Chondrocyte (in vitro differentiated cells): ENCODE data around the gene ALOX12B. TPM values are rescaled to one million over a fixed set of nuclear protein-coding genes. Genes with fewer than 3 reads are reported as not detected.

ENCODE experiments used
- DNase-seq: peaks from one replicate; pipeline ENCODE4 v3.0.0; 2021; ENCODE audit warnings: mixed read lengths, low spot score
- H3K27ac Mint-ChIP-seq: one replicate; pipeline ENCODE4 v1.8.0; 2021; ENCODE audit warnings: mild to moderate bottlenecking, moderate library complexity, mixed read lengths; ENCODE audit not compliant: unreplicated experiment
- H3K27me3 Mint-ChIP-seq: 2 replicates; pipeline ENCODE4 v1.8.0; 2021; ENCODE audit warnings: low read depth, mixed read lengths
- H3K36me3 Mint-ChIP-seq: 2 replicates; pipeline ENCODE4 v1.8.0; 2021; ENCODE audit warnings: low read depth, mixed read lengths
- H3K4me1 Mint-ChIP-seq: 2 replicates; pipeline ENCODE4 v1.8.0; 2021; ENCODE audit warnings: low read depth, mild to moderate bottlenecking, mixed read lengths
- H3K4me3 Mint-ChIP-seq: one replicate; pipeline ENCODE4 v1.8.0; 2021; ENCODE audit warnings: mild to moderate bottlenecking, moderate library complexity, mixed read lengths; ENCODE audit not compliant: unreplicated experiment
- H3K9me3 Mint-ChIP-seq: 2 replicates; pipeline ENCODE4 v1.8.0; 2021; ENCODE audit warnings: low read depth, mixed read lengths
- total RNA-seq: library from RNA; stranded (reverse); gene quantifications from 3 replicates; pipeline ENCODE4 v1.2.1, GENCODE V29; 2021
- TF ChIP-seq, protein P1 (sequence below): fragments of 200-600 bp; sonication (generic); IDR thresholded peaks from 2 replicates; pipeline ENCODE4 v1.5.0; 2021; ENCODE audit warnings: antibody characterized with exemption, mild to moderate bottlenecking, moderate library complexity

The ALOX12B gene
- total RNA-seq, 1 donor from 2014 or later, result 0.17 TPM

- DNase-seq, result no peak
- Mint-ChIP-seq H3K36me3 (peaks cover 3% of the 10 kb centered on the region), H3K9me3 (no peaks in the 10 kb centered on the region), H3K27me3 (peaks cover 60% of the 10 kb centered on the region), H3K4me3 (no peak overlapping the region), H3K4me1 (peaks cover 11% of the 10 kb centered on the region), H3K27ac (no peak overlapping the region)
- TF ChIP-seq, protein P1, sequence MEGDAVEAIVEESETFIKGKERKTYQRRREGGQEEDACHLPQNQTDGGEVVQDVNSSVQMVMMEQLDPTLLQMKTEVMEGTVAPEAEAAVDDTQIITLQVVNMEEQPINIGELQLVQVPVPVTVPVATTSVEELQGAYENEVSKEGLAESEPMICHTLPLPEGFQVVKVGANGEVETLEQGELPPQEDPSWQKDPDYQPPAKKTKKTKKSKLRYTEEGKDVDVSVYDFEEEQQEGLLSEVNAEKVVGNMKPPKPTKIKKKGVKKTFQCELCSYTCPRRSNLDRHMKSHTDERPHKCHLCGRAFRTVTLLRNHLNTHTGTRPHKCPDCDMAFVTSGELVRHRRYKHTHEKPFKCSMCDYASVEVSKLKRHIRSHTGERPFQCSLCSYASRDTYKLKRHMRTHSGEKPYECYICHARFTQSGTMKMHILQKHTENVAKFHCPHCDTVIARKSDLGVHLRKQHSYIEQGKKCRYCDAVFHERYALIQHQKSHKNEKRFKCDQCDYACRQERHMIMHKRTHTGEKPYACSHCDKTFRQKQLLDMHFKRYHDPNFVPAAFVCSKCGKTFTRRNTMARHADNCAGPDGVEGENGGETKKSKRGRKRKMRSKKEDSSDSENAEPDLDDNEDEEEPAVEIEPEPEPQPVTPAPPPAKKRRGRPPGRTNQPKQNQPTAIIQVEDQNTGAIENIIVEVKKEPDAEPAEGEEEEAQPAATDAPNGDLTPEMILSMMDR, result no peak
Measured at GRCh38 chr17:8067806-8068205, 19.7 kb downstream of the ALOX12B start.

- Mint-ChIP-seq H3K36me3 (no peaks in the 10 kb centered on the region), H3K9me3 (no peaks in the 10 kb centered on the region), H3K4me1 (peaks cover 12% of the 10 kb centered on the region), H3K27ac (no peak overlapping the region), H3K27me3 (peaks cover 62% of the 10 kb centered on the region), H3K4me3 (no peak overlapping the region)
- DNase-seq, result no peak
- TF ChIP-seq, protein P1, result no peak
Measured at GRCh38 chr17:8066841-8067775, 20.4 kb downstream of the ALOX12B start.

DNA sequence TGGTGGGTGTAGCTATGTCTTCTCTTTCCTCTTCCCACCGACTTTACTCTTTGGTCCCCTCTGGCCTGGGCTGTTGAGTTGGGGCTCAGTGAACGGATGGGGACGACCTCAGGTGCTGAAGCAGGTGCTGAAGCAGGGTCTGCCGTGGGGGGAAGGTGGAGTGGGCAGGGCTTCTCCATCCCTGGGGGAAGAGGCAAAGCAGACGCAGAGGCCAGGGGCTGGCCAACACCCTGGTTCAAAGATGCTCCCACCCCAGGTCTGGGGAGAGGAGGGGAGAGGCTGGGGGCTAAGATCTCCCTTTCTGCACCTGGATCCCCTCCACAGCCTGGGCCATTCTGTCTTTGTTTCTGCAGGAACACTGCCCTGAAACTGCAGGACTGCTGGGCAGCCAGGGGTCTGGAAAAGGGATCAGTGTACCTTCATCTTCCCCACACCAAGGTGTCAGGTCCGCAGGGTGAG, 22.9 kb downstream of the ALOX12B start:
- no peaks in the 10 kb centered on the region for H3K9me3 Mint-ChIP-seq

DNA sequence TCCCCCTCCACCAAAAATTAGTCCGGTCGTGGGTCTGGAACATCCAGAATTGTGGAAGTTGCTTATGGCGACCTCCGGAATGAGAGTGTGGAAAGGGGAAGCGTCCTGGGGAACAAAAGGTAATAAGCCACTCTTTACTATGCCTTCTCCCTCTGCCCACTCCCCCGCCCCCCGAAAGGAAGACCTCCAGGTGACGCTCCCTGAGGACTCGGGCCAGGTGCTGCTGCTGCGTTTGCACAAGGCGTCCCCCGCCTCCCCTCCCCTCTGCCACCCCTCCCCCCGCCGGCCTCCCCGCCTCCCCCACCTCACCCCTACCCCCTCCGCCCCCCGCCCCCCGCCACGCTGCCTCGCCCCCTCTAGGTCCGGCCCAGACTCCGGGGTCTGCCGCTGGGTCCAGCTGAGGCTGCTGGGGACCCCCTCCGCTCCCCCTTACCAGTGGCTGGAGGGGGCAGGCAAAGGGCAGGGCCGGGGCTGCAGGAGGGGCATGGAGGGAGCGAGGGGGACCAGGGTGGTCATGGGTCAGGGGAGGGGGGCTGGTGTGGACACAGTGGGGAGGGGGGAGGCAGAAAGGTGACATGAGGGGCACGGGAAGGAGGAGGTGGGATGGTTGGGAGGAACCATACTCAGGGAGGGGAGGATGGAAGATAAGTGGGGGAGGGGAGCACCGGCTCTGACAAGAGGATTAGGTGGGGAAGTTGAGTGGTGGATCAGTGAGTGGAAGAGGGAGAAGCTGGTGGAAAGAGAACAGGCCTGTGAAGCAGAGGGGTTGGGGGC, 23.6 kb downstream of the ALOX12B start:
- TF ChIP-seq, protein P1, result no peak
- Mint-ChIP-seq H3K27ac (no peak overlapping the region), H3K36me3 (no peaks in the 10 kb centered on the region), H3K4me1 (peaks cover 18% of the 10 kb centered on the region), H3K4me3 (no peak overlapping the region), H3K9me3 (no peaks in the 10 kb centered on the region), H3K27me3 (peaks cover 66% of the 10 kb centered on the region)
- no peak for DNase-seq

More for the DNA sequence above, 22.9 kb downstream of the ALOX12B start:
- TF ChIP-seq, protein P1, result no peak
- H3K4me1 Mint-ChIP-seq, result peaks cover 18% of the 10 kb centered on the region
- H3K36me3 Mint-ChIP-seq, result no peaks in the 10 kb centered on the region
- no peak overlapping the region for H3K27ac Mint-ChIP-seq
- no peak for DNase-seq
- H3K4me3 Mint-ChIP-seq, result no peak overlapping the region
- peaks cover 62% of the 10 kb centered on the region for H3K27me3 Mint-ChIP-seq
